Vagina (tissue), 2 donors: ENCODE results near the gene CNTNAP5. TPM values are rescaled to one million over a fixed set of nuclear protein-coding genes. Genes with fewer than 3 reads are reported as not detected.

Experiments
- DNase-seq, 2 donors: peaks; one replicate each; pipeline ENCODE4 v3.0.0-alpha.2; 2017; ENCODE audit errors: extremely low spot score in 2 of 2
- H3K27ac ChIP-seq: fragments of 200-600 bp; sonication (generic); one replicate; pipeline ENCODE4 v1.5.1; 2019
- H3K27me3 ChIP-seq: fragments of 200-600 bp; sonication (generic); one replicate; pipeline ENCODE4 v1.5.1; 2019
- H3K36me3 ChIP-seq, 2 donors: fragments of 200-600 bp; sonication (generic); one replicate each; pipeline ENCODE4 v1.5.1; 2017 to 2019
- H3K4me1 ChIP-seq: fragments of 200-600 bp; sonication (generic); one replicate; pipeline ENCODE4 v1.5.1; 2019
- H3K4me3 ChIP-seq, 2 donors: fragments of 200-600 bp; sonication (generic); 1 replicate in 1 of 2; 2 replicates in 1 of 2; pipeline ENCODE4 v1.5.1; 2016 to 2019
- H3K9me3 ChIP-seq: fragments of 200-600 bp; sonication (generic); one replicate; pipeline ENCODE4 v1.5.1; 2019
- POLR2A ChIP-seq, 2 donors: fragments of 450-650 bp; IDR thresholded peaks; one replicate each; pipeline ENCODE4 v1.6.1; 2017; ENCODE audit warnings: antibody characterized with exemption in 2 of 2, mild to moderate bottlenecking in 2 of 2, moderate library complexity in 2 of 2
- POLR2AphosphoS5 ChIP-seq, 2 donors: sonication (generic); formaldehyde crosslinking; IDR thresholded peaks; one replicate each; pipeline ENCODE4 v1.9.0; 2017; ENCODE audit warnings: antibody characterized with exemption in 2 of 2, mild to moderate bottlenecking in 2 of 2, low read depth in 1 of 2; ENCODE audit not compliant: insufficient read depth in 1 of 2
- intact Hi-C: fragments of 100-400 bp; cut with DNase I; formaldehyde crosslinking; loops from one replicate; pipeline ENCODE4 v1.15.1; 2023
- total RNA-seq: library from RNA; depleted of rRNA; stranded (reverse); fragments of >200 nt; gene quantifications from one replicate; pipeline ENCODE4 v1.2.3, GENCODE V29; 2016
- TF ChIP-seq, protein P1 (sequence below), 3 experiments: fragments of 450-650 bp in 2 of 3; fragments of 200-600 bp in 1 of 3; sonication (generic) in 1 of 3; IDR thresholded peaks; one replicate each; pipeline ENCODE4 v1.5.1; 2017 to 2019; ENCODE audit warnings: antibody characterized with exemption in 3 of 3, mild to moderate bottlenecking in 2 of 3, moderate library complexity in 2 of 3

Gene CNTNAP5
- total RNA-seq, 1 donor from 2014 or later = not detected

GRCh38 chr2:124526221-124526620 lies 501.1 kb downstream of the CNTNAP5 start:
- no peak overlapping the region for H3K27ac ChIP-seq
- no peaks in the 10 kb centered on the region for H3K36me3 ChIP-seq
- no peaks in the 10 kb centered on the region for H3K27me3 ChIP-seq
- H3K4me3 ChIP-seq = no peak overlapping the region
- intact Hi-C loops = no loop called here
- no peak for TF ChIP-seq POLR2A (IDR thresholded peaks at IDR 0.05)
- no peak for TF ChIP-seq POLR2AphosphoS5 (IDR thresholded peaks at IDR 0.05; ENCODE audit: insufficient read depth in 1 of 2, low read depth in 1 of 2)
- TF ChIP-seq, protein P1, sequence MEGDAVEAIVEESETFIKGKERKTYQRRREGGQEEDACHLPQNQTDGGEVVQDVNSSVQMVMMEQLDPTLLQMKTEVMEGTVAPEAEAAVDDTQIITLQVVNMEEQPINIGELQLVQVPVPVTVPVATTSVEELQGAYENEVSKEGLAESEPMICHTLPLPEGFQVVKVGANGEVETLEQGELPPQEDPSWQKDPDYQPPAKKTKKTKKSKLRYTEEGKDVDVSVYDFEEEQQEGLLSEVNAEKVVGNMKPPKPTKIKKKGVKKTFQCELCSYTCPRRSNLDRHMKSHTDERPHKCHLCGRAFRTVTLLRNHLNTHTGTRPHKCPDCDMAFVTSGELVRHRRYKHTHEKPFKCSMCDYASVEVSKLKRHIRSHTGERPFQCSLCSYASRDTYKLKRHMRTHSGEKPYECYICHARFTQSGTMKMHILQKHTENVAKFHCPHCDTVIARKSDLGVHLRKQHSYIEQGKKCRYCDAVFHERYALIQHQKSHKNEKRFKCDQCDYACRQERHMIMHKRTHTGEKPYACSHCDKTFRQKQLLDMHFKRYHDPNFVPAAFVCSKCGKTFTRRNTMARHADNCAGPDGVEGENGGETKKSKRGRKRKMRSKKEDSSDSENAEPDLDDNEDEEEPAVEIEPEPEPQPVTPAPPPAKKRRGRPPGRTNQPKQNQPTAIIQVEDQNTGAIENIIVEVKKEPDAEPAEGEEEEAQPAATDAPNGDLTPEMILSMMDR (IDR thresholded peaks at IDR 0.05) = no peak
- no peaks in the 10 kb centered on the region for H3K9me3 ChIP-seq
- no peak for DNase-seq
- H3K4me1 ChIP-seq = no peaks in the 10 kb centered on the region

GRCh38 chr2:124530203-124530602 lies 505.1 kb downstream of the CNTNAP5 start:
- no peaks in the 10 kb centered on the region for H3K4me1 ChIP-seq
- intact Hi-C loops = no loop called here
- H3K36me3 ChIP-seq = no peaks in the 10 kb centered on the region
- H3K27ac ChIP-seq = no peak overlapping the region
- no peak overlapping the region for H3K4me3 ChIP-seq
- H3K9me3 ChIP-seq = no peaks in the 10 kb centered on the region
- no peaks in the 10 kb centered on the region for H3K27me3 ChIP-seq
- DNase-seq = no peak
- TF ChIP-seq POLR2AphosphoS5 (IDR thresholded peaks at IDR 0.05; ENCODE audit: insufficient read depth in 1 of 2, low read depth in 1 of 2) (no peak), POLR2A (IDR thresholded peaks at IDR 0.05) (no peak)
- TF ChIP-seq, protein P1 (IDR thresholded peaks at IDR 0.05) = no peak

- Histone ChIP-seq H3K27ac (no peak overlapping the region), H3K36me3 (no peaks in the 10 kb centered on the region), H3K27me3 (no peaks in the 10 kb centered on the region), H3K4me3 (no peak overlapping the region), H3K9me3 (no peaks in the 10 kb centered on the region), H3K4me1 (no peaks in the 10 kb centered on the region)
- no peak for TF ChIP-seq POLR2AphosphoS5 (IDR thresholded peaks at IDR 0.05; ENCODE audit: insufficient read depth in 1 of 2, low read depth in 1 of 2)
- TF ChIP-seq POLR2A (IDR thresholded peaks at IDR 0.05) = no peak
- TF ChIP-seq, protein P1 (IDR thresholded peaks at IDR 0.05) = no peak
- intact Hi-C loops = no loop called here
- DNase-seq = no peak
These were observed 508.3 kb downstream of the CNTNAP5 start for GRCh38 chr2:124533226-124533954.

DNA sequence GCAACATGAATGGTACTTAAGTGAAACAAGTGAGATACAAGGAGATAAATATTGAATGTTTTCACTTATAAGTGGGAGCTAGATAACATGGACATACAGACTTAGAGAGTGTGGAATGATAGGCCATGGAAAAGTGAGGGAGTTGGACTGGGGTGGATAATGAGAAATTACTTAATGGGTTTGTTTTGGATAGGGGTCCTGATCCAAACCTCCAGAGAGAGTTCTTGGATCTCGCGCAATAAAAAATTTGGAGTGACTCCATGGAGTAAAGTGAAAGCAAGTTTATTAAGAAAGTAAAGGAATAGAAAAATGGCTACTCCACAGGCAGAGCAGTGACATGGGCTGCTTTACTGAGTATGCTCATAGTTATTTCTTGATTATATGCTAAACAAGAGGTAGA lies 508.9 kb downstream of the CNTNAP5 start:
- Histone ChIP-seq H3K27me3 (no peaks in the 10 kb centered on the region), H3K9me3 (no peaks in the 10 kb centered on the region), H3K4me3 (no peak overlapping the region), H3K4me1 (no peaks in the 10 kb centered on the region), H3K36me3 (no peaks in the 10 kb centered on the region), H3K27ac (no peak overlapping the region)
- DNase-seq = no peak
- no peak for TF ChIP-seq POLR2A (IDR thresholded peaks at IDR 0.05)
- intact Hi-C loops = no loop called here

DNA sequence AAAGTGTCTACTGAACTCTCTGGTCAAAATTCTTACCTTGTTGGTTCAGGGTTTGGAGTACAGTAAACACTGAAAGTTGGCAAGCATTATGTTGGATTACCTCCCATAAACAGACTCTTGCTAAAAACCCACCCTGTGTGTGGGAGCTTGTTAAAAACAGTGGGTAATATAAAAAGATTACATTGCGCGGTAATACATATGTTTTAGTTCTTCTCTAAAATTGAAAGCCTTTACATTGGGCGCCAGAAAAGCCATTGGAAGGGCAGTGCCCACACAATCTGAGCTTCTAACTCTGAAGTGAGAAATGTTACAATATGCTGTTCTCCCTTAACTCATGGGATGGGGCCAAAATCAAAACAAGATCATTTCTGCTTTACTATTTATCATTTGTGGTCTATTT lies 510.7 kb downstream of the CNTNAP5 start:
- Histone ChIP-seq H3K27me3 (no peaks in the 10 kb centered on the region), H3K4me3 (no peak overlapping the region), H3K4me1 (no peaks in the 10 kb centered on the region), H3K36me3 (no peaks in the 10 kb centered on the region), H3K9me3 (no peaks in the 10 kb centered on the region), H3K27ac (no peak overlapping the region)
- intact Hi-C loops = no loop called here
- no peak for DNase-seq
- TF ChIP-seq, protein P1 (IDR thresholded peaks at IDR 0.05) = no peak
- TF ChIP-seq POLR2A (IDR thresholded peaks at IDR 0.05) = no peak
- TF ChIP-seq POLR2AphosphoS5 (IDR thresholded peaks at IDR 0.05; ENCODE audit: insufficient read depth in 1 of 2, low read depth in 1 of 2) = no peak
